BJ (cell line): ENCODE measurements around the gene TTC27. TPM values are rescaled to one million over a fixed set of nuclear protein-coding genes. Genes with fewer than 3 reads are reported as not detected.
A peak's percentile ranks its signal among the peaks of the same experiment; 100 is the strongest.

Source experiments
- CTCF ChIA-PET: fragments of 350-600 bp; formaldehyde crosslinking; extraction: SDS; loops from one replicate; lab custom pipeline; 2021; ENCODE audit warnings: antibody characterized with exemption, inconsistent platforms; lab: Yijun Ruan, JAX
- POLR2A ChIA-PET: fragments of 300-600 bp; sonication (Branson Sonifier 250); formaldehyde crosslinking; extraction: SDS; loops from one replicate; lab custom pipeline; 2021; ENCODE audit warnings: antibody characterized with exemption; lab: Charles Lee
- DNase-seq: peaks from one replicate; pipeline ENCODE4 v3.0.0-alpha.2; 2011; ENCODE audit warnings: low read depth
- H3K27me3 ChIP-seq: 2 replicates; pipeline ENCODE4 v1.6.0; 2011; ENCODE audit warnings: low read length; ENCODE audit not compliant: control insufficient read depth, insufficient read depth
- H3K36me3 ChIP-seq: 2 replicates; pipeline ENCODE4 v1.5.1; 2011; ENCODE audit warnings: low read length; ENCODE audit not compliant: control insufficient read depth, insufficient read depth
- H3K4me3 ChIP-seq: 2 replicates; pipeline ENCODE4 v1.5.1; 2011; ENCODE audit warnings: low read depth, mild to moderate bottlenecking, control low read depth, low read length
- CTCF ChIP-seq: IDR thresholded peaks from 2 replicates; pipeline ENCODE4 v1.5.1; 2011; ENCODE audit warnings: low read depth, mild to moderate bottlenecking, control low read depth, inconsistent platforms, low read length, moderate library complexity; ENCODE audit not compliant: insufficient read depth
- polyA plus RNA-seq: library from polyadenylated mRNA; depleted of rRNA; stranded (reverse); fragments of >200 nt; gene quantifications from 2 replicates; pipeline ENCODE4 v1.2.3, GENCODE V29; 2011

Gene TTC27
- polyA plus RNA-seq, 1 experiment = 10.4 TPM

GRCh38 chr2:32668254-32668653, 40.4 kb downstream of the TTC27 start:
- no peak for TF ChIP-seq CTCF
- no peak for DNase-seq
- Histone ChIP-seq H3K36me3 (no peaks in the 10 kb centered on the region), H3K4me3 (no peak overlapping the region), H3K27me3 (no peaks in the 10 kb centered on the region)
- POLR2A ChIA-PET = no interaction called here
- CTCF ChIA-PET = interaction anchor here (0.6 kb wide), 1 partner anchor 542 kb away, joined by 3 read pairs; no protein-coding TSS in a partner anchor

GRCh38 chr2:32671885-32672533, 44.2 kb downstream of the TTC27 start:
- no peaks in the 10 kb centered on the region for H3K27me3 ChIP-seq
- H3K4me3 ChIP-seq = no peak overlapping the region
- peak; percentile 9 for DNase-seq
- ChIA-PET POLR2A (no interaction called here), CTCF (interaction anchor here (0.6 to 2.3 kb wide), 2 partner anchors 8 to 328 kb away, joined by 3 to 5 read pairs; no protein-coding TSS in a partner anchor)
- H3K36me3 ChIP-seq = no peaks in the 10 kb centered on the region
- TF ChIP-seq CTCF = no peak

GRCh38 chr2:32678825-32679224, 51.0 kb downstream of the TTC27 start:
- no peak for TF ChIP-seq CTCF
- POLR2A ChIA-PET = no interaction called here
- Histone ChIP-seq H3K27me3 (no peaks in the 10 kb centered on the region), H3K36me3 (no peaks in the 10 kb centered on the region), H3K4me3 (no peak overlapping the region)
- peak; percentile 14 for DNase-seq
- CTCF ChIA-PET = interaction anchor here (1.1 to 1.6 kb wide), 2 partner anchors 10 to 24 kb away, joined by 3 to 4 read pairs; no protein-coding TSS in a partner anchor

- Histone ChIP-seq H3K27me3 (no peaks in the 10 kb centered on the region), H3K4me3 (no peak overlapping the region), H3K36me3 (no peaks in the 10 kb centered on the region)
- no peak for DNase-seq
- ChIA-PET POLR2A (no interaction called here), CTCF (interaction anchor here (1.9 kb wide), 1 partner anchor 10 kb away, joined by 5 read pairs; no protein-coding TSS in a partner anchor)
- TF ChIP-seq CTCF = no peak
Observed at GRCh38 chr2:32680942-32681341, 53.1 kb downstream of the TTC27 start.

- ChIA-PET CTCF (no interaction called here), POLR2A (no interaction called here)
- DNase-seq = no peak
- H3K4me3 ChIP-seq = no peak overlapping the region
- no peak for TF ChIP-seq CTCF
- no peaks in the 10 kb centered on the region for H3K36me3 ChIP-seq
- no peaks in the 10 kb centered on the region for H3K27me3 ChIP-seq
Observed at GRCh38 chr2:32683520-32684086, 55.8 kb downstream of the TTC27 start.
